Muscle of leg (tissue), 11 donors: ENCODE data around the gene WDR47. TPM values are rescaled to one million over a fixed set of nuclear protein-coding genes. Genes with fewer than 3 reads are reported as not detected.
A peak's percentile ranks its signal among the peaks of the same experiment; 100 is the strongest.

Experiments
- DNase-seq: peaks from one replicate; pipeline ENCODE4 v3.0.0; 2013
- H3K27ac ChIP-seq: one replicate; pipeline ENCODE4 v1.5.1; 2013; ENCODE audit warnings: mild to moderate bottlenecking, low read length, control low read depth
- H3K27me3 ChIP-seq: one replicate; pipeline ENCODE4 v1.6.1; 2013; ENCODE audit warnings: low read length; ENCODE audit not compliant: control insufficient read depth, insufficient read depth
- H3K36me3 ChIP-seq: one replicate; pipeline ENCODE4 v1.6.1; 2013; ENCODE audit warnings: low read length; ENCODE audit not compliant: control insufficient read depth, insufficient read depth
- H3K4me1 ChIP-seq: one replicate; pipeline ENCODE4 v1.6.1; 2013; ENCODE audit warnings: low read length; ENCODE audit not compliant: control insufficient read depth, insufficient read depth
- H3K4me3 ChIP-seq: one replicate; pipeline ENCODE4 v1.5.1; 2013; ENCODE audit warnings: low read length, control low read depth
- H3K9me3 ChIP-seq: replicated peaks from 2 replicates; pipeline ENCODE4 v1.6.1; 2013; ENCODE audit warnings: low read depth, low read length; ENCODE audit not compliant: control insufficient read depth
- WGBS: methylation state at CpG from one replicate; pipeline ENCODE4 v1.1.5; 2013; ENCODE audit warnings: missing lambda C conversion rate; ENCODE audit not compliant: insufficient coverage; 5-methylcytosine and 5-hydroxymethylcytosine counted together
- polyA plus RNA-seq, 8 donors: library from polyadenylated mRNA; unstranded; fragments of 120-200 nt; gene quantifications; one replicate each; pipeline versions ENCODE4 v1.2.1 to v1.2.3, GENCODE V29; 2013; ENCODE audit warnings: inconsistent platforms in 1 of 8, low replicate concordance in 1 of 8; ENCODE audit not compliant: insufficient read length in 8 of 8, insufficient read depth in 1 of 8
- total RNA-seq: library from RNA; stranded (reverse); fragments of 120-200 nt; gene quantifications from one replicate; pipeline ENCODE4 v1.2.4, GENCODE V29; 2013

Gene WDR47
- total and polyA plus RNA-seq, 9 donors: 8.4 to 12.2 (median 10.5) TPM

DNA sequence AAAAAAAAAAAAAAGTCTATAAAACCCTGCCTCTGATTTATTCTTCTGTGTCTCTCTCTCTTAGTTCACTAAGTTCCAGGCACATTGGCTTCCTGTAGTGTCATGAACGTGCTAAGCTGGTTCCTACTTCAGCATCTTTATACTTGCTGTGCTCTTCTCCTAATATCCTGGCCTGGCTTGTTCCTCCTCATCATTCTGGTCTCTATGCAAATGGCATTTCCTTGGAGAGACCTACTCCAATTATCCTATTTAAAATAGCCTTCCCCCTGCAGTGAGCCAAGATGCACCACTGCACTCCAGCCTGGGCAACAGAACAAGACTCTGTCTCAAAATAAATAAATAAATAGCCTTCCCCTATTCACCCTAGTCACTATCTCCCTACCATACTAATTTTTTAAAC is 69.0 kb downstream of the WDR47 start:
- WGBS: 100% methylated on average over 1 of the region's 1 CpG
- DNase-seq: no peak
- Histone ChIP-seq H3K4me1 (no peaks in the 10 kb centered on the region), H3K4me3 (no peak overlapping the region), H3K27me3 (no peaks in the 10 kb centered on the region), H3K27ac (no peak overlapping the region), H3K36me3 (peaks cover 18% of the 10 kb centered on the region), H3K9me3 (no peaks in the 10 kb centered on the region)

DNA sequence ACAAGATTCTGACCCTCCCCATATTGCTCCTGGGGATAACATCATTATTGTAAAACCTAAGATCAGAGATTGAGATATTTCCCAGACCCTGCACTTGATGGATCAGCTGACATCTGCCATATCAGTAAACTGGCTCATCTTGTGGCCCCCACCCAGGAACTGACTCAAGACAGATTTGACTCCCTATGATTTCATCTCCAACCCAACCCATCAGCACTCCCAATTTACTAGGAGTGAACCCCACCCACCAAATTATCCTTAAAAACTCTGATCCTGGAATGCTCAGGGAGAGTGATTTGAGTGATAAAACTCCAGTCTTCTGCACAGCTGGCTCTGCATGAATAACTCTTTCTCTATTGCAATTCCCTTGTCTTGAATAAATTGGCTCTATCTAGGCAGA is 72.6 kb downstream of the WDR47 start:
- H3K4me3 ChIP-seq: no peak overlapping the region
- no peaks in the 10 kb centered on the region for H3K4me1 ChIP-seq
- no peaks in the 10 kb centered on the region for H3K9me3 ChIP-seq
- DNase-seq: no peak
- peaks cover 16% of the 10 kb centered on the region for H3K36me3 ChIP-seq
- H3K27me3 ChIP-seq: no peaks in the 10 kb centered on the region
- H3K27ac ChIP-seq: no peak overlapping the region

DNA sequence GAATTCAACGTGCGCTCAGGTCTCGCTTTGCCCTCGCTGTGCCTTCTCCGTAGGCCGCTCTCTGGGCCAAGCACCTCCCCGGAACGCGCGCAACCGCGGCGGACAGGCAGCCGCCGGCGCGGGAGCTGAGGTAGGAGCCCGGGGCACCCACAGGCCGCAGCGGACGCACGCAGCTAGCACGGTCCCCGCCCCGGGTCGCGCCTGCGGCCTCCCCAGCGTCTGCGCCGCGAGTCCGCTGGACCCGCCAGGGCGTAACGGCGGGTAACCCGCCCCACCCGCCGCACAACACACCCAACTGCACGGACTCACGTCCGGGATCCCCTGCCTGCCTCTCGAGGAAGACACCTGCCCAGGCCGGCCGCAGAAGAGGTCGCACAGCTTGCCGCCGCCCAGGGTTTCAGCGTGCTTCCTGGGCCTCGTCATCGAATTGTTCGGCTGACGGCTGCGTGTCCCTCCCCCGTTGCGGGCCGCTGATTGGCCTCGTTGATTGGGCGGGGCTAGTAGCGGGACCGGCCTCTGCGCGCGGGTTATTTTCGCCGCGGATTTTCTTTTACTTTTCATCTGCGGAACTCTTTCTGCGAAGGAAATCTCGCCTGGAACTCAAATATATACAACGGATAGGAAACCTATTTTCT is 78.7 kb downstream of the WDR47 start, which contains the start of gene CLCC1:
CLCC1 (minus strand) TSS at position 433 of the 635 bp plus-strand sequence. CDS start 13,047 bp downstream, outside the sequence.
- H3K36me3 ChIP-seq: no peaks in the 10 kb centered on the region
- DNase-seq: peak; percentile 97
- H3K4me1 ChIP-seq: peaks cover 12% of the 10 kb centered on the region
- no peaks in the 10 kb centered on the region for H3K9me3 ChIP-seq
- H3K4me3 ChIP-seq: peak within 1 kb of the TSS; percentile 76
- H3K27me3 ChIP-seq: no peaks in the 10 kb centered on the region
- WGBS: under 1% methylated on average over 53 of the region's 72 CpGs
- H3K27ac ChIP-seq: peak within 1 kb of the TSS; percentile 97

DNA sequence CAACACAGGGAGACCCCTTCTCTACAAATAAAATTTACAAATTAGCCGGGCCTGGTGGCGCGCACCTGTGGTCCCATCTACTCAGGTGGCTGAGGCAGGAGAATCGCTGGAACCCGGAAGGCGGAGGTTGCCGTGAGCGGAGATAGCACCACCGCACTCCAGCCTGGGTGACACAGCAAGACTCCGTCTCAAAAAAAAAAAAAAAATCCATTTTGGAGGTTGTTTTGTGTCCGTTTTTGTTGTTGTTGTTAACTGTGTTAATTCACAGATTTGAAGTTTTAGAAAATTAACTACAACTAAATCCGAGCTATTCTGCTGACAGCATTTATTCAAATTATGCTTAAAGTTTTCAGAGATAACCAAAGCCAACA is 79.2 kb downstream of the WDR47 start:
- H3K4me3 ChIP-seq: peak overlapping the region; percentile 76
- no CpG with 5 or more reads among the region's 12 CpGs for WGBS
- no peaks in the 10 kb centered on the region for H3K9me3 ChIP-seq
- H3K36me3 ChIP-seq: no peaks in the 10 kb centered on the region
- peaks cover 12% of the 10 kb centered on the region for H3K4me1 ChIP-seq
- H3K27me3 ChIP-seq: no peaks in the 10 kb centered on the region
- no peak for DNase-seq
- peak overlapping the region; percentile 97 for H3K27ac ChIP-seq

DNA sequence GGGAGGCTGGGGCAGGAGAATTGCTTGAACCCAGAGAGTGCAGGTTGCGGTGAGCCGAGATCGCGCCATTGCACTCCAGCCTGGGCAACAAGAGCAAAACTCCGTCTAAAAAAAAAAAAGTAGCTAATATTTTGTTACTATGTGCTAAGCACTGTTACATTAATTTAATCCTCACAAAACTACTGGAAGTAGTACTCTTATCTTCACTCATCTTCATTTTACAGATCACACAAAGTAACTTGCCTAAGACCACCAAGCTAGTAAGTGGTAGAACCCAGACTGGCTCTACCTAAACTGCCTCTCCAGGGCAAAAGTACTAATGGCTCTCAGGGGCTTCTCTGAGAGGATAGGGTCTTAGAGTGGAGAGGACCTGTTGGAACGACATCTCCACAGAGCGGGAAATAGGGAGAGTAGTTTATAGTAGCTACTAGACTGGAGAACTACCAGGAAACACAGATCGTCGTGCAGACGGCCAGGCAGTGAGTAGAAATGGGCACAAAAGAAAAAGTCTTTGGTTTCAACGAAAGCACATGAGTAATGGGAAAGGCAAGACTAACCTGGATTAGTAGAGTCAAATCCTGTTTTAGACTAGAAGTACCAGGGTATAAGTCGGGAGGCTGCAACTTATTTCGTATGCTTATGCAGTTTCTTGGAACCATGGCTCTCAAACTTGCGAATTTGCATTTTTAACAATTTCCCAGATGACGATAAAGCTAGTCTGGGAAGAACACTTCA is 80.0 kb downstream of the WDR47 start:
- Histone ChIP-seq H3K27me3 (no peaks in the 10 kb centered on the region), H3K4me1 (peaks cover 12% of the 10 kb centered on the region), H3K36me3 (no peaks in the 10 kb centered on the region), H3K4me3 (peak overlapping the region; percentile 76), H3K9me3 (no peaks in the 10 kb centered on the region), H3K27ac (no peak overlapping the region)
- no peak for DNase-seq
- 73% methylated on average over 9 of the region's 15 CpGs for WGBS

DNA sequence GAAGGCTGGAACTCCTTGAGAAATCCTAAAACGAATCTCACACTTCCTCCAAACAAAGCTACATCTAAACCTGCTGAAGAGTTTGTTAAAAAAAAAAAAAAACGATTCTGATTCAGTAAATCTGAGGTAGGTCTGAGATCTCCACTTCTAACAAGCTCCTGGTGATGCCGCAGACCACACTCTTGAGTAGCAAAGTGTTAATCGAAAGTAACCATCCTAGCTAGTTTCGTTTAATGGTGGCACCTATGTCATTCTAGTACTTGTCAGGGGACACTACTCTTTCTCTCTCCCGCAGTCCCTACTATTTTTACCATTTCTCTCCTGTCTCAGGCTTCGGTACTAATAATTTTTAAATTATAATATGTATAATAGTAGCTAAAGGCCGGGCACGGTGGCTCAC is 80.7 kb downstream of the WDR47 start:
- Histone ChIP-seq H3K36me3 (no peaks in the 10 kb centered on the region), H3K9me3 (no peaks in the 10 kb centered on the region), H3K4me3 (no peak overlapping the region), H3K27me3 (no peaks in the 10 kb centered on the region), H3K27ac (no peak overlapping the region), H3K4me1 (peaks cover 12% of the 10 kb centered on the region)
- no peak for DNase-seq
- 100% methylated on average over 1 of the region's 9 CpGs for WGBS

DNA sequence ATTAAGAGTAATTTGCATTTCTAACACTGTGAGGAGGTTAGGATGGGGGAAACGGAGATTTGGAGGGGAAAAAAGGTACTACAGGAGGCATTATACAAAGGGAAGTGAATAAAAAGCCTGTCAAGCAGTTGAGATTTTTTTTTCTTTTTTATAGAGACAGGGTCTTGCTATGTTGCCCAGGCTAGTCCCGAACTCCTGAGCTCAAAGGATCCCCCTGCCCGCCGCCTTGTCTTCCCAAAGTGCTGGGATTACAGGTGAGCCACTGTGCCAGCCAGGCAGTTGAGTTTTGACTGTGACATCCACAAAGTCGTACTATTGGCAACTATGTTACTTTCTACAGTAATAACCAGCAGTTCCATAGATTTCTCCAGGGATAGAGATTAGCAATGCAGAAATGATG is 81.2 kb downstream of the WDR47 start:
- DNase-seq: no peak
- peaks cover 14% of the 10 kb centered on the region for H3K4me1 ChIP-seq
- no peaks in the 10 kb centered on the region for H3K27me3 ChIP-seq
- H3K9me3 ChIP-seq: no peaks in the 10 kb centered on the region
- H3K36me3 ChIP-seq: no peaks in the 10 kb centered on the region
- WGBS: 98% methylated on average over 4 of the region's 5 CpGs
- no peak overlapping the region for H3K4me3 ChIP-seq
- no peak overlapping the region for H3K27ac ChIP-seq

DNA sequence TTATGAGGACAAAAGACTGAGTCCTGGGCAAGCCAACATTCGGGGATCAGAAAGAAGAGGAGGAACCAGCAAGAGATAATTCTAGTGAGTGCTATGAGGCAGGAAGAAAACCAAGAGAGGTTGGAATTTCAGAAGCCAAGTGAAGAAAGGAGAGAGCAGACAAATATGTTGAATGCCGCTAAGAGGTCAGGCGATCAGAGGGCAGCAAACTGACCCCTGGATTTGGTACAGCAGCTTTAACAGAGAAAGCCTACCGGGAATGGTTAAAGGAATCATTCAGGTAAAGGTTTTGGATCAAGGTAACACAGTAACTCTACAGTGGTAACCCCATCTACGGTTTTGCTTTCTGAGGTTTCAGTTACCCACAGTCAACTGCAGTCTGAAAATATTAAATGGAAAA is 84.0 kb downstream of the WDR47 start:
- H3K36me3 ChIP-seq: peaks cover 3% of the 10 kb centered on the region
- no peak overlapping the region for H3K4me3 ChIP-seq
- WGBS: 89% methylated on average over 3 of the region's 5 CpGs
- no peak for DNase-seq
- no peaks in the 10 kb centered on the region for H3K27me3 ChIP-seq
- no peak overlapping the region for H3K27ac ChIP-seq
- H3K9me3 ChIP-seq: no peaks in the 10 kb centered on the region
- peaks cover 12% of the 10 kb centered on the region for H3K4me1 ChIP-seq

DNA sequence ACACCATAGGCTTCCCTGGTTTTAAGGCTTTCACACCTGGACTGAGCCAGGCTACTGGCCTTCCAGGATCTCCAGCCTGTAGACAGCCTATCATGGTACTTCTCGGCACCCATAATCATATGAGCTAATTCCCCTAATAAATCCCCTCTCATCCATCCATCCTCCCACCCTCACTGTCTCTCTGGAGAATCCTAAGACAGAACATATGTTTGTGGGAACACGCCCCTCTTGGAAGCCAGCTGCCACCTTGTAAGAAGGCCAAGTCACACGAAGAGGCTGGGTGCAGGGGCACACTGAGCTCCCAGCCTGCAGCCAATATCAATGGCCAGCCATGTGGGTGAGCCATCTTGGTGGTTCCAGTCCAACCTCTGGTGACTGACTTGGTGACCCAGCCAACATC is 86.0 kb downstream of the WDR47 start:
- DNase-seq: no peak
- peaks cover 2% of the 10 kb centered on the region for H3K4me1 ChIP-seq
- no peaks in the 10 kb centered on the region for H3K9me3 ChIP-seq
- H3K36me3 ChIP-seq: peaks cover 3% of the 10 kb centered on the region
- no peaks in the 10 kb centered on the region for H3K27me3 ChIP-seq
- 63% methylated on average over 3 of the region's 3 CpGs for WGBS
- H3K27ac ChIP-seq: no peak overlapping the region
- no peak overlapping the region for H3K4me3 ChIP-seq

DNA sequence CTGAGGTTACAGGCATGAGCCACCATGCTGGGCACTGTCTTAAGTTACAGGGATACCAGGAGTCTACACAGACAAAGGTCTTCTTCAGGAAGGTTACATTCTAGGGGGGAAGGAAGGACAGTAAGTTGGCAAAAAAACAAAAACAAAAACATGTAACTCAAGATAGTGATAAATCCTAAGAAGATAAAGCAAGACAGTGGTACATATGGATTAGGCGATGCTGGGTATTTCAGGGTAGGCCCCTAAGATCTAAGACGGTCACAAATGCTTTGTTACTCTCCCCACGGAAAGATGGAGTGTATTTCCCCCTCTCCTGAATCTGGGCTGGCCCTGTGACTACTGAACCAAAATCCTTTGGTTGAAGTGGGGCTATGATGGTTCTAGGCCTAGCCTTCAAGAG is 86.8 kb downstream of the WDR47 start:
- Histone ChIP-seq H3K36me3 (peaks cover 3% of the 10 kb centered on the region), H3K27ac (no peak overlapping the region), H3K27me3 (no peaks in the 10 kb centered on the region), H3K9me3 (no peaks in the 10 kb centered on the region), H3K4me1 (peaks cover 2% of the 10 kb centered on the region), H3K4me3 (no peak overlapping the region)
- no CpG with 5 or more reads among the region's 3 CpGs for WGBS
- no peak for DNase-seq
